Brain microvascular endothelial cell (primary cell): ENCODE measurements around the gene PMPCB.
"Not testable (repeated sequence)": the region's sequence is repeated elsewhere in the genome, so short reads cannot be mapped to it uniquely, and the experiment has no call there.

Source experiments
- DNase-seq: peaks from one replicate; pipeline ENCODE4 v3.0.0-alpha.2; 2020
- H3K27ac ChIP-seq: fragments of 250-450 bp; sonication (Bioruptor Pico); 2 replicates; pipeline ENCODE4 v1.5.1; 2020; ENCODE audit warnings: mild to moderate bottlenecking, moderate library complexity
- H3K27me3 ChIP-seq: fragments of 250-450 bp; sonication (Bioruptor Pico); replicated peaks from 2 replicates; pipeline ENCODE4 v1.5.1; 2020; ENCODE audit warnings: mild to moderate bottlenecking
- H3K36me3 ChIP-seq: fragments of 250-450 bp; sonication (Bioruptor Pico); replicated peaks from 2 replicates; pipeline ENCODE4 v1.5.1; 2020; ENCODE audit warnings: mild to moderate bottlenecking
- H3K4me3 ChIP-seq: 2 replicates; pipeline ENCODE4 v1.5.1; 2011; ENCODE audit warnings: low read depth, mild to moderate bottlenecking, control low read depth, low read length, moderate library complexity
- CTCF ChIP-seq: IDR thresholded peaks from 2 replicates; pipeline ENCODE4 v1.5.1; 2011; ENCODE audit warnings: low read depth, mild to moderate bottlenecking, moderate library complexity, low read length, control low read depth, inconsistent platforms; ENCODE audit errors: missing control alignments
- in situ Hi-C: cut with HindIII; loops from 2 replicates; pipeline ENCODE4 v1.10.0; 2017; ENCODE audit warnings: low sequenced_read_pairs, low pct_ligation_motif_present

The PMPCB gene

GRCh38 chr7:103296901-103297836 is at the start of gene PMPCB:
TSS of gene PMPCB (plus strand) at chr7:103297435. CDS start at chr7:103297460, 25 bp downstream.
- Histone ChIP-seq H3K4me3 (peak within 1 kb of the TSS; percentile 78), H3K27ac (peak within 1 kb of the TSS; percentile 94), H3K36me3 (peaks cover 17% of the 10 kb centered on the region), H3K27me3 (no peaks in the 10 kb centered on the region)
- DNase-seq: peak; percentile 94
- in situ Hi-C loops: no loop called here
- peak; percentile 94 for TF ChIP-seq CTCF

GRCh38 chr7:103253699-103254506 is 43.3 kb upstream of the PMPCB start:
- H3K36me3 ChIP-seq, in situ Hi-C loops, DNase-seq, H3K27ac ChIP-seq, H3K4me3 ChIP-seq, H3K27me3 ChIP-seq: not testable (repeated sequence)

GRCh38 chr7:103264054-103264453 is 33.2 kb upstream of the PMPCB start:
- H3K27me3 ChIP-seq, in situ Hi-C loops, DNase-seq, H3K36me3 ChIP-seq, H3K27ac ChIP-seq, H3K4me3 ChIP-seq: not testable (repeated sequence)

GRCh38 chr7:103266229-103266628 is 31.0 kb upstream of the PMPCB start:
- H3K4me3 ChIP-seq, H3K27me3 ChIP-seq, H3K27ac ChIP-seq, in situ Hi-C loops, H3K36me3 ChIP-seq, DNase-seq: not testable (repeated sequence)

- DNase-seq, H3K27ac ChIP-seq, H3K36me3 ChIP-seq, in situ Hi-C loops, H3K4me3 ChIP-seq, H3K27me3 ChIP-seq: not testable (repeated sequence)
Observed at GRCh38 chr7:103273374-103273773, 23.9 kb upstream of the PMPCB start.

- in situ Hi-C loops: not testable (repeated sequence)
Observed at GRCh38 chr7:103274867-103275266, 22.4 kb upstream of the PMPCB start.

GRCh38 chr7:103278195-103278594 is 19.0 kb upstream of the PMPCB start:
- H3K27me3 ChIP-seq, H3K4me3 ChIP-seq, H3K36me3 ChIP-seq, in situ Hi-C loops, DNase-seq, H3K27ac ChIP-seq: not testable (repeated sequence)

More at GRCh38 chr7:103274867-103275266, 22.4 kb upstream of the PMPCB start:
- not testable (repeated sequence) for DNase-seq, H3K4me3 ChIP-seq, H3K36me3 ChIP-seq, H3K27ac ChIP-seq, H3K27me3 ChIP-seq

- in situ Hi-C loops, H3K36me3 ChIP-seq, H3K27me3 ChIP-seq, H3K27ac ChIP-seq, DNase-seq: not testable (repeated sequence)
- H3K4me3 ChIP-seq: peak overlapping the region; percentile 63
Observed at GRCh38 chr7:103279636-103279962, 17.6 kb upstream of the PMPCB start.

GRCh38 chr7:103279963-103280802 is 17.1 kb upstream of the PMPCB start:
- H3K4me3 ChIP-seq: peak overlapping the region; percentile 63
- H3K27ac ChIP-seq, in situ Hi-C loops, H3K36me3 ChIP-seq, H3K27me3 ChIP-seq: not testable (repeated sequence)
- DNase-seq: peak; percentile 47

GRCh38 chr7:103280803-103281155 is 16.5 kb upstream of the PMPCB start:
- H3K27me3 ChIP-seq, H3K27ac ChIP-seq, in situ Hi-C loops, H3K36me3 ChIP-seq: not testable (repeated sequence)
- peak overlapping the region; percentile 63 for H3K4me3 ChIP-seq
- peak; percentile 7 for DNase-seq

- DNase-seq, in situ Hi-C loops, H3K27ac ChIP-seq, H3K36me3 ChIP-seq, H3K4me3 ChIP-seq, H3K27me3 ChIP-seq: not testable (repeated sequence)
Observed at GRCh38 chr7:103282802-103283427, 14.3 kb upstream of the PMPCB start.
